Upper lobe of left lung (tissue), 6 donors: ENCODE measurements around the gene CETN2. TPM values are rescaled to one million over a fixed set of nuclear protein-coding genes. Genes with fewer than 3 reads are reported as not detected.
"Not testable (repeated sequence)": the region's sequence is repeated elsewhere in the genome, so short reads cannot be mapped to it uniquely, and the experiment has no call there.

Experiments
- ATAC-seq, 2 donors: fragments of 200-7000 bp; cut with Tn5 transposase; one replicate each; pipeline ENCODE4 v1.9.1; 2022; ENCODE audit warnings: mild to moderate bottlenecking in 2 of 2, moderate library complexity in 2 of 2; ENCODE audit not compliant: low FRiP score in 2 of 2
- DNase-seq, 2 donors: peaks; one replicate each; pipeline ENCODE4 v3.0.0-alpha.2; 2019 to 2020
- H3K27ac ChIP-seq, 4 donors: fragments of 200-600 bp; sonication (generic); one replicate each; pipeline ENCODE4 v1.5.1; 2016 to 2019
- H3K27me3 ChIP-seq, 4 donors: fragments of 200-600 bp; sonication (generic); one replicate each; pipeline ENCODE4 v1.5.1; 2017 to 2019
- H3K36me3 ChIP-seq, 4 donors: fragments of 200-600 bp; sonication (generic); one replicate each; pipeline ENCODE4 v1.5.1; 2016 to 2019
- H3K4me1 ChIP-seq, 4 donors: fragments of 200-600 bp; sonication (generic); one replicate each; pipeline ENCODE4 v1.5.1; 2018 to 2019
- H3K4me3 ChIP-seq, 4 donors: fragments of 200-600 bp; sonication (generic); one replicate each; pipeline ENCODE4 v1.5.1; 2017 to 2019; ENCODE audit warnings: mild to moderate bottlenecking in 2 of 4, moderate library complexity in 1 of 4
- H3K9me3 ChIP-seq, 4 donors: fragments of 200-600 bp; sonication (generic); one replicate each; pipeline ENCODE4 v1.5.1; 2018 to 2019
- EP300 ChIP-seq, 4 donors: sonication (generic); formaldehyde crosslinking; IDR thresholded peaks; one replicate each; pipeline ENCODE4 v1.5.1; 2017; ENCODE audit warnings: antibody characterized with exemption in 4 of 4, control low read depth in 2 of 4
- POLR2A ChIP-seq, 4 donors: fragments of 450-650 bp; IDR thresholded peaks; one replicate each; pipeline ENCODE4 v1.5.1; 2016 to 2017; ENCODE audit warnings: antibody characterized with exemption in 4 of 4, mild to moderate bottlenecking in 2 of 4
- POLR2AphosphoS5 ChIP-seq, 2 donors: sonication (generic); formaldehyde crosslinking; IDR thresholded peaks; one replicate each; pipeline ENCODE4 v1.5.1; 2017; ENCODE audit warnings: antibody characterized with exemption in 2 of 2
- WGBS, 2 donors: methylation state at CpG; one replicate each; pipeline ENCODE4 v1.1.5; 2017 to 2018; 5-methylcytosine and 5-hydroxymethylcytosine counted together
- total RNA-seq, 6 donors: library from RNA; depleted of rRNA in 4 of 6; stranded (reverse); fragments of >200 nt in 4 of 6; gene quantifications; one replicate each; pipeline versions ENCODE4 v1.1.0 to v1.2.1, GENCODE V29; 2016 to 2021
- TF ChIP-seq, protein P1 (sequence below), 6 experiments: fragments of 450-650 bp in 4 of 6; fragments of 200-600 bp in 2 of 6; sonication (generic) in 2 of 6; IDR thresholded peaks; one replicate each; pipeline ENCODE4 v1.5.1; 2016 to 2019; ENCODE audit warnings: antibody characterized with exemption in 6 of 6
- donor health status: DM: no; HTN: no; CAD: no; lungs with moderate emphysema.
- donor health status: DM: no; HTN: yes; CAD: no; lungs with severe emphysema.

CETN2 gene
- total RNA-seq, 6 donors from 2014 or later: 21.1 to 89.4 (median 32.5) TPM

DNA sequence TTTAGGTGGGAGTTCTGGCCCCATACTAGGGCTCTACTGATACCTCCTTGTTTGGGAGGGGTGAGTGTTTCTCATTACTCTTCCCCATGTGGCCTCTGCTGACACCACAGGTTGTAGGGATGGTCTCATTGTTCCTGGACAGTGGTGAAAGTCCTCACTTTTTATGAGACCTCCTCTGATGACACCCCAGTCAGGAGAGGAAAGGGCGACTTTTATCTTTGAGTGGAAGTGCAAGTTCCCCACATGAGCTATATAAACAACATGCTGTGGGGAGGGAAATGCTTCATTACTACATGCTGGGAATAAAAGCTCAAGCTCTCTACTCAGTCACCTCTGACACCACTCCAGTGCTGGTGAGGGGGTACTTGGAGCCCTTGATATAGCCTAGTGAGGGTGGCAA is 31.6 kb downstream of the CETN2 start:
- no peaks in the 10 kb centered on the region for H3K4me1 ChIP-seq
- no peaks in the 10 kb centered on the region for H3K36me3 ChIP-seq
- no peak overlapping the region for H3K4me3 ChIP-seq
- no peaks in the 10 kb centered on the region for H3K27me3 ChIP-seq
- TF ChIP-seq EP300 (IDR thresholded peaks at IDR 0.05) (no peak), POLR2AphosphoS5 (IDR thresholded peaks at IDR 0.05) (no peak), POLR2A (IDR thresholded peaks at IDR 0.05) (no peak)
- TF ChIP-seq, protein P1, sequence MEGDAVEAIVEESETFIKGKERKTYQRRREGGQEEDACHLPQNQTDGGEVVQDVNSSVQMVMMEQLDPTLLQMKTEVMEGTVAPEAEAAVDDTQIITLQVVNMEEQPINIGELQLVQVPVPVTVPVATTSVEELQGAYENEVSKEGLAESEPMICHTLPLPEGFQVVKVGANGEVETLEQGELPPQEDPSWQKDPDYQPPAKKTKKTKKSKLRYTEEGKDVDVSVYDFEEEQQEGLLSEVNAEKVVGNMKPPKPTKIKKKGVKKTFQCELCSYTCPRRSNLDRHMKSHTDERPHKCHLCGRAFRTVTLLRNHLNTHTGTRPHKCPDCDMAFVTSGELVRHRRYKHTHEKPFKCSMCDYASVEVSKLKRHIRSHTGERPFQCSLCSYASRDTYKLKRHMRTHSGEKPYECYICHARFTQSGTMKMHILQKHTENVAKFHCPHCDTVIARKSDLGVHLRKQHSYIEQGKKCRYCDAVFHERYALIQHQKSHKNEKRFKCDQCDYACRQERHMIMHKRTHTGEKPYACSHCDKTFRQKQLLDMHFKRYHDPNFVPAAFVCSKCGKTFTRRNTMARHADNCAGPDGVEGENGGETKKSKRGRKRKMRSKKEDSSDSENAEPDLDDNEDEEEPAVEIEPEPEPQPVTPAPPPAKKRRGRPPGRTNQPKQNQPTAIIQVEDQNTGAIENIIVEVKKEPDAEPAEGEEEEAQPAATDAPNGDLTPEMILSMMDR (IDR thresholded peaks at IDR 0.05): no peak
- no peaks in the 10 kb centered on the region for H3K9me3 ChIP-seq
- no peak overlapping the region for H3K27ac ChIP-seq
- DNase-seq (no peak), ATAC-seq (no peak)
- WGBS, 2 donors: 20 to 57% methylated on average over 1 of the region's 1 CpG

DNA sequence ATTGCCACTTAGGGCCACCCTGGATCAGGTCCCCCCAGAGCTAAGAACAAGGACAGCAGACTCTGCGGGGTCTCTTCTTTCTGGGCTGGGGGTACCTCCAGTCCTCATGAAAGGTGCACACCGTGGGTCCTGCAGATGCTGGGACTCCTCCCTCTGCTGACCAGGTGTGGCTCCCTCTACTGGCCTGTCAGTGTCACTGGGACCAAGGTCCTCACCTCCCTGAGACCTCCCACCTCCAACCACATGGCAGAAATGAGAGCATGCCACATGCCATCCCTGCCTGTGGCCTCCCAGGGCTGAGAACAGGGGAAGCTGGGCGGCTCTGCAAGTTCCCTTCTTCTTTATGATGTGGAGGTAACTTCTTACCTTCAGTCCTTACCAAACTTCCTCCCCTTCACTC is 43.5 kb downstream of the CETN2 start:
- not testable (repeated sequence) for H3K4me1 ChIP-seq, H3K36me3 ChIP-seq, H3K9me3 ChIP-seq, H3K27ac ChIP-seq, ATAC-seq, H3K27me3 ChIP-seq, DNase-seq, H3K4me3 ChIP-seq
- no CpG with 5 or more reads among the region's 3 CpGs for WGBS, 2 donors

Other genes starting within 250 kb of the CETN2 start
- gene GABRQ, start 192.9 kb downstream of the CETN2 start, total RNA-seq: not detected
- gene MAGEA3, start 132.0 kb downstream of the CETN2 start, total RNA-seq: under 1 TPM in 2 of 6 donors, not detected in 4; 0.20 to 0.51 TPM
- gene CSAG2, start 121.5 kb downstream of the CETN2 start, total RNA-seq: not detected
- not detected for gene MAGEA2B, start 116.1 kb downstream of the CETN2 start, total RNA-seq
- not detected for gene CSAG1, start 97.0 kb downstream of the CETN2 start, total RNA-seq
- under 1 TPM in 2 of 6 donors, not detected in 4; 0.20 to 0.37 TPM for gene MAGEA12, start 97.0 kb downstream of the CETN2 start, total RNA-seq
- gene MAGEA2, start 76.9 kb downstream of the CETN2 start, total RNA-seq: under 1 TPM in 1 of 6 donors, not detected in 5; 0.20 TPM
- not detected for gene CSAG3, start 71.5 kb downstream of the CETN2 start, total RNA-seq
- gene MAGEA6, start 61.1 kb downstream of the CETN2 start, total RNA-seq: under 1 TPM in 1 of 6 donors, not detected in 5; 0.31 TPM
- 10 to 100 TPM in 5 of 6 donors, 1 to 10 TPM in 1; 5.2 to 26.0 (median 21.1) TPM for gene NSDHL, start 306 bp upstream of the CETN2 start, total RNA-seq
- 10 to 100 TPM; 13.6 to 26.4 (median 19.9) TPM for gene ZNF185, start 67.3 kb upstream of the CETN2 start, total RNA-seq
- not detected for gene PNMA5, start 163.4 kb upstream of the CETN2 start, total RNA-seq
- gene PNMA3, start 225.7 kb upstream of the CETN2 start, total RNA-seq: 1 to 10 TPM in 1 of 6 donors, under 1 TPM in 5; 0.30 to 6.3 (median 0.51) TPM
- gene PNMA6A, start 241.7 kb upstream of the CETN2 start, total RNA-seq: 1 to 10 TPM in 4 of 6 donors, under 1 TPM in 1, not detected in 1; 0.86 to 2.7 (median 2.2) TPM